Fibroblast of lung (primary cell): Measurements from ENCODE around the gene FBXW5. TPM values are rescaled to one million over a fixed set of nuclear protein-coding genes. Genes with fewer than 3 reads are reported as not detected.
A peak's percentile ranks its signal among the peaks of the same experiment; 100 is the strongest.

Source experiments
- DNase-seq, 2 donors: peaks; one replicate each; pipeline versions ENCODE4 v3.0.0 to v3.0.0-alpha.2; 2010; ENCODE audit warnings: low read depth in 2 of 2
- H2AFZ ChIP-seq: 2 replicates; pipeline ENCODE4 v1.5.1; 2012; ENCODE audit warnings: low read length, control low read depth, inconsistent platforms
- H3K27ac ChIP-seq: 2 replicates; pipeline ENCODE4 v1.5.1; 2011; ENCODE audit warnings: low read length, control low read depth; ENCODE audit not compliant: insufficient read depth
- H3K27me3 ChIP-seq: 2 replicates; pipeline ENCODE4 v1.5.1; 2011; ENCODE audit warnings: mild to moderate bottlenecking, low read length; ENCODE audit not compliant: control insufficient read depth, insufficient read depth
- H3K36me3 ChIP-seq: 2 replicates; pipeline ENCODE4 v1.5.1; 2011; ENCODE audit warnings: low read length; ENCODE audit not compliant: control insufficient read depth, insufficient read depth
- H3K4me1 ChIP-seq: 2 replicates; pipeline ENCODE4 v1.5.1; 2011; ENCODE audit warnings: low read length; ENCODE audit not compliant: control insufficient read depth, insufficient read depth; ENCODE audit errors: extremely low read depth
- H3K4me2 ChIP-seq: 2 replicates; pipeline ENCODE4 v1.5.1; 2011; ENCODE audit warnings: low read length, control low read depth; ENCODE audit not compliant: insufficient read depth; ENCODE audit errors: extremely low read depth
- H3K4me3 ChIP-seq, 4 experiments: fragments of 200-600 bp in 1 of 4; sonication (generic) in 1 of 4; replicated peaks in 1 of 4; 2 replicates each; pipeline ENCODE4 v1.5.1; 2011 to 2016; ENCODE audit warnings: low read length in 4 of 4, low read depth in 3 of 4, mild to moderate bottlenecking in 3 of 4, control low read depth in 2 of 4, inconsistent platforms in 1 of 4, mixed read lengths in 1 of 4; ENCODE audit not compliant: insufficient read depth in 1 of 4; ENCODE audit errors: control extremely low read depth in 1 of 4
- H3K79me2 ChIP-seq: 2 replicates; pipeline ENCODE4 v1.5.1; 2012; ENCODE audit warnings: mild to moderate bottlenecking, low read length, inconsistent platforms; ENCODE audit not compliant: control insufficient read depth, insufficient read depth
- H3K9ac ChIP-seq: 2 replicates; pipeline ENCODE4 v1.5.1; 2011; ENCODE audit warnings: mild to moderate bottlenecking, low read length, control low read depth; ENCODE audit not compliant: insufficient read depth
- H3K9me3 ChIP-seq: 2 replicates; pipeline ENCODE4 v1.5.1; 2012; ENCODE audit warnings: low read depth, low read length; ENCODE audit not compliant: control insufficient read depth, insufficient read depth
- H4K20me1 ChIP-seq: 2 replicates; pipeline ENCODE4 v1.5.1; 2011; ENCODE audit warnings: low read length; ENCODE audit not compliant: control insufficient read depth, insufficient read depth; ENCODE audit errors: extremely low read depth
- EZH2 ChIP-seq: IDR thresholded peaks from 2 replicates; pipeline ENCODE4 v1.5.1; 2012; ENCODE audit warnings: low read length, control low read depth, mild to moderate bottlenecking; ENCODE audit errors: missing control alignments
- polyA plus RNA-seq, 2 donors: library from polyadenylated mRNA; depleted of rRNA in 1 of 2; stranded (reverse) in 1 of 2; unstranded in 1 of 2; fragments of >200 nt; gene quantifications; 2 replicates each; pipeline ENCODE4 v1.2.1, GENCODE V29; 2011 to 2012; ENCODE audit warnings: missing spikeins in 1 of 2
- total RNA-seq: library from RNA; depleted of rRNA; stranded (reverse); fragments of >200 nt; gene quantifications from 2 replicates; pipeline ENCODE4 v1.2.1, GENCODE V29; 2014
- TF ChIP-seq, protein P1 (sequence below), 2 donors: IDR thresholded peaks in 1 of 2; conservative IDR thresholded peaks in 1 of 2; 1 replicate in 1 of 2; 2 replicates in 1 of 2; pipeline ENCODE4 v1.5.1; 2011 to 2012; ENCODE audit warnings: low read length in 2 of 2, control low read depth in 1 of 2, inconsistent platforms in 1 of 2, low read depth in 1 of 2, mild to moderate bottlenecking in 1 of 2

FBXW5 gene
- total and polyA plus RNA-seq, 2 donors (not counting 1 experiment from before 2014, with no cell fraction given): 31.3 to 166 TPM

DNA sequence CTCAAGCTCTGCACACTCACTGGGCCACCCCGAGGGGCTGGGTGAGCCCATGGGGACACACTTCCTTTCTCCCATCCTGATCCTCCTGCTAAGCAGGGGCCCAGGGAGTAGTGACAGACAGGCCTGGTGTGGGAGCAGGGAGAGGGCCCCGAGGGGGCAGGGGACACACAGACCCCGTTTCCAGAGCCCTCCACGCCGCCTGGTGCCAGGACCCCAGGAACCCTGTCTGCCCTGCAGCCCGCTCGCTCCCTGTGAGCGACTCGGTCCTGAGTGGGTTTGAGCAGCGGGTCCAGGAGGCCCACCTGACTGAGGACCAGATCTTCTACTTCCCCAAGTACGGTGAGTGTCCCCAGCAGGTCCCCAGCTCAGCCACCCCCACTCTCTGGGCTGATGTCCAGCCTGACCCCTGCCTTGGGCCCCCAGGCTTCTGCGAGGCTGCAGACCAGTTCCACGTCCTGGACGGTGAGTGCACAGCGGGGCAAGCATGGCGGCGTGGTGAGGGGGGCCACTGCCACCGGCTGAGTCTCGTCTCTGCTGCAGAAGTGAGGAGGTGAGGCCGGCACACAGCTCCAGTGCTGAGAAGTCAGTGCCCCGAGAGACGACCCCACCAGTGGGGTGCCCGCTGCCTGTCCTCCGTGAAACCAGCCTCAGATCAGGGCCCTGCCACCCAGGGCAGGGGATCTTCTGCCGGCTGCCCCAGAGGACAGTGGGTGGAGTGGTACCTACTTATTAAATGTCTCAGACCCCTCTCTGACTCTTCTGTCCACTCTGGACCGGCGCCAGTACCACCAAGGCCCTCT is 1.9 kb upstream of the FBXW5 start:
- TF ChIP-seq, protein P1, sequence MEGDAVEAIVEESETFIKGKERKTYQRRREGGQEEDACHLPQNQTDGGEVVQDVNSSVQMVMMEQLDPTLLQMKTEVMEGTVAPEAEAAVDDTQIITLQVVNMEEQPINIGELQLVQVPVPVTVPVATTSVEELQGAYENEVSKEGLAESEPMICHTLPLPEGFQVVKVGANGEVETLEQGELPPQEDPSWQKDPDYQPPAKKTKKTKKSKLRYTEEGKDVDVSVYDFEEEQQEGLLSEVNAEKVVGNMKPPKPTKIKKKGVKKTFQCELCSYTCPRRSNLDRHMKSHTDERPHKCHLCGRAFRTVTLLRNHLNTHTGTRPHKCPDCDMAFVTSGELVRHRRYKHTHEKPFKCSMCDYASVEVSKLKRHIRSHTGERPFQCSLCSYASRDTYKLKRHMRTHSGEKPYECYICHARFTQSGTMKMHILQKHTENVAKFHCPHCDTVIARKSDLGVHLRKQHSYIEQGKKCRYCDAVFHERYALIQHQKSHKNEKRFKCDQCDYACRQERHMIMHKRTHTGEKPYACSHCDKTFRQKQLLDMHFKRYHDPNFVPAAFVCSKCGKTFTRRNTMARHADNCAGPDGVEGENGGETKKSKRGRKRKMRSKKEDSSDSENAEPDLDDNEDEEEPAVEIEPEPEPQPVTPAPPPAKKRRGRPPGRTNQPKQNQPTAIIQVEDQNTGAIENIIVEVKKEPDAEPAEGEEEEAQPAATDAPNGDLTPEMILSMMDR (conservative IDR thresholded peaks at IDR 0.05 in 1 of 2, IDR thresholded peaks at IDR 0.05 in 1 of 2; ENCODE audit: low read depth in 1 of 2, low read length in 2 of 2): no peak
- TF ChIP-seq EZH2: no peak
- Histone ChIP-seq H3K9me3 (no peaks in the 10 kb centered on the region), H2AFZ (no peak overlapping the region), H3K27me3 (no peaks in the 10 kb centered on the region), H3K9ac (no peak overlapping the region), H3K27ac (no peak overlapping the region), H3K4me3 (no peak overlapping the region), H3K4me2 (no peak overlapping the region), H3K79me2 (peaks cover 20% of the 10 kb centered on the region), H3K36me3 (peaks cover 18% of the 10 kb centered on the region), H3K4me1 (peaks cover 2% of the 10 kb centered on the region), H4K20me1 (no peaks in the 10 kb centered on the region)
- no peak for DNase-seq

DNA sequence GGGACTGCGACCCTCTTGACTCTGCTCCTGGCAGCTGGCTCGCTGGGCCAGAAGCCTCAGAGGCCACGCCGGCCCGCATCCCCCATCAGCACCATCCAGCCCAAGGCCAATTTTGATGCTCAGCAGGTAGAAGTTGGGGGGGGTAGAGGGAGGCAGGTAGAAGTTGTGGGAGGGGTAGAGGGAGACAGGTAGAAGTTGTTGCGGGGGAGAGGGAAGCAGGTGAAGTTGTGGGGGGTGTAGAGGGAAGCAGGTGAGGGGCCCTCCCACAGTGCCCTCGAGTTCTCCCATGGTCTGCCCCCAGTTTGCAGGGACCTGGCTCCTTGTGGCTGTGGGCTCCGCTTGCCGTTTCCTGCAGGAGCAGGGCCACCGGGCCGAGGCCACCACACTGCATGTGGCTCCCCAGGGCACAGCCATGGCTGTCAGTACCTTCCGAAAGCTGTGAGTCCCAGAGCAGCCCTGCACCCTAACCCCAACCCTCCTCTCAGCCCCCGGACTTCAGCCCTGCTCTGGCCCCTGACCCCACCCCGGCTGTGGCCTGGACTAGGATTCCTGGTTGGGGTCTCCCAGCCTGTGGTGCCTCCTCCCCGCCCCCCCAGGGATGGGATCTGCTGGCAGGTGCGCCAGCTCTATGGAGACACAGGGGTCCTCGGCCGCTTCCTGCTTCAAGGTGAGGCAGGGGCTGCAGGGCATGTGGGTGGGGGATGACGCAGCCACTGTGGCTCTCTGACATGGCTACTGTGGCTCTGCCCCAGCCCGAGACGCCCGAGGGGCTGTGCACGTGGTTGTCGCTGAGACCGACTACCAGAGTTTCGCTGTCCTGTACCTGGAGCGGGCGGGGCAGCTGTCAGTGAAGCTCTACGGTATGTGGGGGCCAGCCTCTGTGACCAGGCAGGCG is 1.0 kb upstream of the FBXW5 start:
- Histone ChIP-seq H3K9ac (no peak overlapping the region), H3K9me3 (no peaks in the 10 kb centered on the region), H3K79me2 (peaks cover 22% of the 10 kb centered on the region), H3K4me1 (peaks cover 2% of the 10 kb centered on the region), H3K4me3 (no peak overlapping the region), H2AFZ (no peak overlapping the region), H3K27ac (no peak overlapping the region), H3K27me3 (no peaks in the 10 kb centered on the region), H3K36me3 (peaks cover 27% of the 10 kb centered on the region), H3K4me2 (no peak overlapping the region), H4K20me1 (no peaks in the 10 kb centered on the region)
- no peak for DNase-seq
- TF ChIP-seq EZH2: no peak

DNA sequence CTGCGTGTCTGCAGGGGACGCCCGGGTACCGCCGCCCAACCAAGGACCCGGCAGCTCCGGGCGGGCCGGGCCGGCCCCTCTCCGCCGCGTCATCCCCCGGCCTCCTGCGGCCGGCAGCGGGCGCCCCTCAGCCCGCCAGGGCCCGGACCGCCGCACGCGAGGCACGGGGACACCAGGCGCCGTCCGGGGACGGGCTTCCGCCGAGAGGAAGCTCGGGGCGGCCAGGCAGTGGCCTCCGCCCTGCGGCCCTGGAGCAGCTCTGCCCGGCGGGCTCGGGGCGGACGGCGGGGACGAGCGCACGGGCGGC is 373 bp downstream of the FBXW5 start:
- Histone ChIP-seq H3K9ac (peak overlapping the region; percentile 80), H3K4me2 (peak overlapping the region; percentile 88), H2AFZ (no peak overlapping the region), H3K9me3 (no peaks in the 10 kb centered on the region), H3K79me2 (peaks cover 23% of the 10 kb centered on the region), H3K4me3 (peak overlapping the region; percentile 61 to 90 (median 84)), H3K27ac (peak overlapping the region; percentile 85), H3K36me3 (peaks cover 38% of the 10 kb centered on the region), H4K20me1 (no peaks in the 10 kb centered on the region), H3K4me1 (peaks cover 2% of the 10 kb centered on the region), H3K27me3 (no peaks in the 10 kb centered on the region)
- DNase-seq: peak; percentile 47 to 61
- TF ChIP-seq, protein P1 (conservative IDR thresholded peaks at IDR 0.05 in 1 of 2, IDR thresholded peaks at IDR 0.05 in 1 of 2; ENCODE audit: low read depth in 1 of 2, low read length in 2 of 2): no peak
- no peak for TF ChIP-seq EZH2
